ENCODE data around the gene MYCN.
"Not testable (repeated sequence)": the region's sequence is repeated elsewhere in the genome, so short reads cannot be mapped to it uniquely, and the experiment has no call there.

MYCN gene

GRCh38 chr2:15939854-15940660, at the start of gene MYCN:
TSS of gene MYCN (plus strand) at chr2:15940550. CDS start at chr2:15942065, 1,515 bp downstream.
- DNase-seq (ENCODE audit: low read depth in 2 of 2): no peak

GRCh38 chr2:15890936-15891905, 49.1 kb upstream of the MYCN start:
- DNase-seq (ENCODE audit: low read depth in 2 of 2): no peak

DNA sequence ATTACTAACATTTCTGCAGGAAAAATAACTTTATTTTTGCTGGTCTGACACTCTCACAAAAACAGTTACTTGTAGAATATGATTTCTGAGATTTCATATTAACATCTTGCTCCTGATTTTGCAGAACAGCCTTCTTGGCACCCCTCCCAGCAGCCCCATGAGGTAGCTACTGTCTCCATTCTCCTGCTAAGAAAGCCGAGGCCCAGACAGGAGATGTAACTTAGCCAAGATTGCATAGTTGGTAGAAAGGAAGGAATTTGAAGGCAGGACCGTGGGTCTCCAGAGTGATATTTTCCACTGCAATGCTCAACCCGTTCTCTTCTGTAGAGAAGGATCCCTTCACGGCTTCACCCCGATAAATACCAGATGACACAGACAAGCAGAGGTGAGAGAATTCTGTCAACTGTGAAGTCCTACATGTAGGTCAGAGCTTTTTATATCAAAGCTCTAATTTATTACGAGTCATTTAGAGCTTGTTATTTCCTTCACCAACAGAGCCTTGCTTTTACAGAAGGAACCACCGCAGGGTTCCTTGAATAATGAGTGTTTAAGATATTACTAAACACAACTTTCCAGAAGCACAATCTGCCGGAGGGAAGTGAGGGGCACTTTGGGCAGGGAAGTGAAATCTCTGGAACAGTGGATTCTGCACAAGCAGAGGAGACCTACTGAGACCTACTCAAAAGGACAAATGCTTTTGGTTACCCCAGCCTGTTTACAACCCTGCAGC, 48.0 kb upstream of the MYCN start:
- no peak for DNase-seq (ENCODE audit: low read depth in 2 of 2)

DNA sequence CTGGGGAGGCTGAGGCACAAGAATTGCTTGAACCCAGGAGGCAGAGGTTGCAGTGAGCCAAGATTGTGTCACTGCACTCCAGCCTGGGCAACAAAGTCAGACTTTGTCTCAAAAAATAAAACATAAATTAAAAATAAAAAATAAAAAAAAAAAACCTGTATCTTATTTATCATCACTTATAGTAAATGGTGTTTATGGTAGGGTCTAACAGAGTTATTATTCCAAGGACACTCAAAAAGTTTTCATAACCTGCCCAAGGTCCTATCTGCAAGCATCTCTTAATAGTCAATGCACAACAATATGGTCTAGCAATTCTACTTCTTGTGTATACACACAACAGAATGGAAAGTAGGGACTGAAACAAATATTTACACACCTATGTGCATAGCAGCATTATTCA, 47.3 kb upstream of the MYCN start:
- DNase-seq (ENCODE audit: low read depth in 2 of 2): no peak

GRCh38 chr2:15893689-15894480, 46.5 kb upstream of the MYCN start:
- no peak for DNase-seq (ENCODE audit: low read depth in 2 of 2)

GRCh38 chr2:15894481-15895144, 45.7 kb upstream of the MYCN start:
- DNase-seq (ENCODE audit: low read depth in 2 of 2): no peak

DNA sequence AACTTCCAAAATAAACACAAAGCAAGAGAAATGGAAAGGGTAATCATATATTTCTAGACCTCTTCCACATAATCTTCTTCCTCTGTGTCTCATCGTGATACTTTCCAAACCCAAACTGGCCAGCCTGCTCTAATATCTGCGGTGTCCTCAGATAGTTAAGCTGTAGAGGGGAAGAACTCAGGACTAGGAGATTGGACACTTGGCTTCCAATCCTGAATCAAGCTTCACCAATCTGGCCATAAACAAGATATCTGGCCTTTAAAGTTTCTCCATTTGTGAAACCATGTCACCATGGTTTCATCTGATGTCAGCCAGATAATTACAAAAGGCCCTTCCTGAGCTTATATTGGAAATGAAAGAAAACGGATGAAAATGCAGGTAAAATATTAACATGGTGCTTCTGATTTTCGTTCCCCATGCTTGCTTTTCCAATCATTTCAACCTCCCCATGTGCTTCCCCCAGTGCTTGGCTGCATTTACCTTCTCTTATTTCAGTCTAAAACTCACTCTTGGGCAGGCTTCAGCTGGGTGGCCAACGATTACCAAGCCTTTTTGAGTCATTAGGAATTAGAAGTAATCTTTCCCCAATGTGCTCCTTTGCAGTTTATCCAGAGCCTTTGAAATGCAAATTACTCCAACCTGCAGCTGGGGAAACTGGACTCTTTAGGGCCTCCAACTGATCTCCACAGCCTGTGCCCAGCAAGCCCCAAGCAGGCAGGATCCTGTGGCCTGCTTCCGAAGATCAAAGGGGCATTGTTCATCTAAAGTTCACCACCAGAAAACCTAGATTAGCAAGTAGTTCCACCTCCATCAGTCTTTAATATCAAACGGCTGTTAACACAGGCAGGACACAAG, 44.5 kb upstream of the MYCN start:
- no peak for DNase-seq (ENCODE audit: low read depth in 2 of 2)

GRCh38 chr2:15896859-15897258, 43.5 kb upstream of the MYCN start:
- DNase-seq (ENCODE audit: low read depth in 2 of 2): no peak

DNA sequence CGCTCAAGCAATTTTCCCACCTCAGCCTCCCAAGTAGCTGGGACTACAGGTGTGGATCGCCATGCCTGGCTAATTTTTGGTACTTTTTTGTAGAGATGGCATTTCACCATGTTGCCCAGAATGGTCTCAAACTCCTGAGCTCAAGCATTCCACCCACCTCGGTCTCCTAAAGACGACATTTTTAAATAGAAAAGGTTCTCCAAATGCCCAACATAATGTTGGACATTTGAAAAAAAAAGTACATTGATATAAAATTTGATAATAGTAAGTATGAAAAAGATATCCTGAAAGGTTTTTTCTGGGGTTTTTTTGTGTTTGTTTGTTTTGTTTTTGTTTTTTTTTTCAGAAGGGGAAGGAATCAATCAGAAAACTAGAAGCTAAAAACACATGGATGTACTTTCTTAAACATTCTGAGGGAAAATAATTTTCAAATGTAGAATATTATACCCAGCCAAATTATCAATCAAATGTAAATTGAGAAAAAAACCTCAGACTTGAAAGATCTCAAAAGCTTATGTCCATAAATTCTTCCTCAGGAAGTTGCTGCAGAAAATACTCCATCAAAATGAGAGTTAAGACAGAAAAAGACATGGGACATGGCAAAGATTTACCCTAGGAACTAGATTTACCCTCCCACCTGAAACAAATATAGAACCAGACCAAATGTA, 42.8 kb upstream of the MYCN start:
- DNase-seq (ENCODE audit: low read depth in 2 of 2): no peak

DNA sequence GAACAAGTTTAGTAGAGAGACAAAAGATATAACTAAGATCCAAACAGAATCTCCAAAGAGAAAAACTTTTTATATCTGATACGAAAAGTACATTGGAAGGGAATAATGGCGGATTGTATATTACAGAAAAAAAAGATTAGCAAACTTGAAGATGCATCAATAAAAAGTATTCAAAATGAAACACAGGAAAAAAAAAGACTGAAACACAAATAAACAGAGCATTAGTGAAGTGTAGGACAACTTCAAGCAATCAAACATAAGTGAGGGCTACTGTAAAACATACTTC, 41.1 kb upstream of the MYCN start:
- no peak for DNase-seq (ENCODE audit: low read depth in 2 of 2)

DNA sequence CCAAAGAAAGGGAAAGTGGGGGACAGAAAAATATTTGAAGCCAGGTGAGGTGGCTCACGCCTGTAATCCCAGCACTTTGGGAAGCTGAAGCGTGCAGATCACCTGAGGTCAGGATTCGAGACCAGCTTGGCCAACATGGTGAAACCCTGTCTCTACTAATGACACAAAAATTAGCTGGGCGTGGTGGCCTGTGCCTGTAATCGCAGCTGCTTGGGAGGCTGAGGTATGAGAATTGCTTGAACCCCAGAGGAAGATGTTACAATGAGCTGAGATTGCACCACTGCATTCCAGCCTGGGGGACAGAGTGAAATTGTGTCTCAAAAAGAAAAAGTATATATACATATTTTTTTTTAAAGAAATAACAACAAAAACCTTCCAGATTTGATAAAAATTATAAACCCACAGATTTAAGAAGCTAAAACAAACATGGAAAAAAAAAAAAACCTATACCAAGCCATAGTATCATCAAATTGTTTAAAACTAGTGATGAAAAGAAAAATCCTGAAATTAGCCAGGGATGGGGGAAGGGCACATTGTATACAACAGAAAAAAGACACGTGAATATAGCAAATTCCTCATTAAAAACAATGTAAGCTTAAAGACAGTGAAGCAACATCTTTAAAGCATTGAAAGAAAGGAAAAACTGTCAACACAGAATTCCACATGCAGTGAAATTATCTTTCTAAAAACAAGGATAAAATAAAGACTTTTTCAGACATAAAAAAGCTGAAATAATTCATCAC, 40.4 kb upstream of the MYCN start:
- no peak for DNase-seq (ENCODE audit: low read depth in 2 of 2)

- DNase-seq (ENCODE audit: low read depth in 2 of 2): no peak
Observed at GRCh38 chr2:15901095-15901807, 39.1 kb upstream of the MYCN start.

DNA sequence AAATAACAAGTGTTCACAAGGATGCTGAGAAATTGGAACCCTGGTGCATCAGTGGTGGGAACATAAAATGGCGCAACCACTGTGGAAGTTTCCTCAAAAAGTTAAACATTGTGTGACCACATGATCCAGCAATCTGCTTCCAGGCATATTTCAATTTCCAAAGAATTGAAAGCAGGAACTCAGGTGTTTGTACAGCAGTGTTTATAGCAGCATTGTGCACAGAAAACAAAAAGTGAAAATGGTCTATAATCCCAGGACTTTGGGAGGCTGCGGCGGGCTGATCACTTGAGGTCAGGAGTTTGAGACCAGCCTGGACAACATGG, 38.6 kb upstream of the MYCN start:
- no peak for DNase-seq (ENCODE audit: low read depth in 2 of 2)

GRCh38 chr2:15903910-15904309, 36.4 kb upstream of the MYCN start:
- DNase-seq (ENCODE audit: low read depth in 2 of 2): not testable (repeated sequence)

DNA sequence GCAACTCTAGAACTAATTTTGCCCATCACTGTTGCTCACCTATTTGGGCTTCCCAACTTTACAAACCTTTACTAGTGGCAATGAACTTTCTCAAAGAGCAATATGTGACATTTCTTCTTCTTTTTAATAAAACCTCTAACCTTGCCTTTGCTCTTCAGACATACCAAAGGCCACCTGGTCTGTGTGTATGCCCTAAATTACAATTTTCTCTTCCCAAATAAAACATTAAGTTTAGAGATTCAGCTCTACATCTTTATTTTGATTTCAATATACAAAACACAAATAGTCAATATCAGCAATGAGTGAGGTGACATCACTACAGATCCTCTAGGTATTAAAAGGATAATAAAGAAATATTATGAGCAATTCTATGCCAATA, 35.1 kb upstream of the MYCN start:
- DNase-seq (ENCODE audit: low read depth in 2 of 2): no peak

DNA sequence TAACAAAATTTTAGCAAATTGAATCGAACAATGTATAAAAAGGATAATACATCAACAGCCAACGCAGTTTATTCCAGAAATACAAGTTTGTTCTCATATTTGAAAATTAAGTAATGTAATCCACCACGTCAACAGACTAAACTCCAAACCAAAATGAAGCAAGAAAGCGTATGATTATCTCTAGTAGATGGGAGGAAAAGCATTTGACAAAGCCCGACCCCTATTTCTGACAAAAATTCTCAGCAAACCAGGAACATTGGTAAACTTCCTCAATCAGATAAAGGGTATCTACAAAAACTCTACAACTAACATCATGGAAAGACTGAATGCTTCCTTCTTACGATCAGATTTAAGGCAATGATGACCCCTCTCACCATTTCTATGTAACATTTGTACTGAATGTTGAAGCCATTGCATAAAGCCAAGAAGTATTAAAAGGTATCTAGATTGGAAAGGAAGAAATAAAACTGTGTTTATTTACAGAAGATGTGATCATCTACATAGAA, 34.3 kb upstream of the MYCN start:
- no peak for DNase-seq (ENCODE audit: low read depth in 2 of 2)

GRCh38 chr2:15906778-15907177, 33.6 kb upstream of the MYCN start:
- DNase-seq (ENCODE audit: low read depth in 2 of 2): no peak

Data from stimulated activated CD4-positive, alpha-beta T cell treated with anti-CD3 and anti-CD28 coated beads, Interleukin-12 subunit alpha, Interleukin-12 subunit beta, amount 100 ng/mL, for 24 hours (primary cell).